Endothelial cell of umbilical vein (primary cell): ENCODE measurements around the gene ARHGEF26. TPM values are rescaled to one million over a fixed set of nuclear protein-coding genes. Genes with fewer than 3 reads are reported as not detected.

Experiments
- BruUV-seq: library from RNA; stranded (reverse); fragments of 400-500 nt; replicated peaks from 2 replicates; lab custom pipeline; 2021; lab: Mats Ljungman, UMichigan
- CTCF ChIA-PET: fragments of 300-600, 350-600 bp; sonication (Branson Sonifier 250); formaldehyde crosslinking; loops from one replicate; lab custom pipeline; 2021; ENCODE audit warnings: antibody characterized with exemption, inconsistent platforms; lab: Charles Lee
- POLR2A ChIA-PET: fragments of 300-600, 350-600 bp; sonication (Branson Sonifier 250); formaldehyde crosslinking; loops from one replicate; lab custom pipeline; 2021; ENCODE audit warnings: antibody characterized with exemption, inconsistent platforms; lab: Charles Lee
- DNase-seq: peaks from one replicate; pipeline ENCODE4 v3.0.0-alpha.2; 2011; ENCODE audit warnings: low read depth, low spot score
- FAIRE-seq: peaks from 2 replicates; lab custom pipeline; 2011; peaks lifted over from hg19 to GRCh38; lab: Jason Lieb, UNC
- H2AFZ ChIP-seq: 2 replicates; pipeline ENCODE4 v1.6.0; 2012; ENCODE audit warnings: low read depth, low read length, control low read depth, inconsistent platforms
- H3K27ac ChIP-seq: 2 replicates; pipeline ENCODE4 v1.5.1; 2011; ENCODE audit warnings: low read depth, mild to moderate bottlenecking, control low read depth, low read length, moderate library complexity; ENCODE audit not compliant: insufficient read depth
- H3K27me3 ChIP-seq, 2 experiments: 2 replicates each; pipeline versions ENCODE4 v1.6.0 to v1.6.1; 2011; ENCODE audit warnings: low read length in 2 of 2, mixed read lengths in 1 of 2; ENCODE audit not compliant: control insufficient read depth in 2 of 2, insufficient read depth in 2 of 2
- H3K36me3 ChIP-seq, 2 experiments: 2 replicates in 1 of 2; 3 replicates in 1 of 2; pipeline ENCODE4 v1.5.1; 2011; ENCODE audit warnings: low read length in 2 of 2, mild to moderate bottlenecking in 1 of 2, moderate library complexity in 1 of 2; ENCODE audit not compliant: control insufficient read depth in 2 of 2, insufficient read depth in 2 of 2; ENCODE audit errors: extremely low read depth in 1 of 2
- H3K4me1 ChIP-seq: 3 replicates; pipeline ENCODE4 v1.5.1; 2011; ENCODE audit warnings: mild to moderate bottlenecking, low read length; ENCODE audit not compliant: control insufficient read depth, insufficient read depth; ENCODE audit errors: extremely low read depth
- H3K4me2 ChIP-seq: 2 replicates; pipeline ENCODE4 v1.6.1; 2011; ENCODE audit warnings: low read length, control low read depth, mixed read lengths; ENCODE audit not compliant: insufficient read depth
- H3K4me3 ChIP-seq, 3 experiments: fragments of 200-600 bp in 1 of 3; sonication (generic), shearing (Covaris generic) in 1 of 3; replicated peaks in 1 of 3; 2 replicates each; pipeline ENCODE4 v1.5.1; 2011 to 2016; ENCODE audit warnings: control low read depth in 3 of 3, low read length in 3 of 3, mild to moderate bottlenecking in 2 of 3, inconsistent platforms in 1 of 3, low read depth in 1 of 3, moderate library complexity in 1 of 3; ENCODE audit not compliant: insufficient read depth in 1 of 3
- H3K79me2 ChIP-seq: 2 replicates; pipeline ENCODE4 v1.6.0; 2012; ENCODE audit warnings: low read length, inconsistent platforms; ENCODE audit not compliant: control insufficient read depth, insufficient read depth
- H3K9ac ChIP-seq: replicated peaks from 2 replicates; pipeline ENCODE3; 2011; ENCODE audit warnings: low read length, control low read depth; ENCODE audit not compliant: insufficient read depth; ENCODE audit errors: extremely low read depth
- H3K9me1 ChIP-seq: replicated peaks from 3 replicates; pipeline ENCODE4 v1.6.0; 2011; ENCODE audit warnings: mild to moderate bottlenecking, low read length; ENCODE audit not compliant: control insufficient read depth, insufficient read depth; ENCODE audit errors: extremely low read depth
- H3K9me3 ChIP-seq: replicated peaks from 2 replicates; pipeline ENCODE4 v1.5.1; 2012; ENCODE audit warnings: low read length, inconsistent platforms; ENCODE audit not compliant: control insufficient read depth, insufficient read depth
- H4K20me1 ChIP-seq: replicated peaks from 2 replicates; pipeline ENCODE3; 2011; ENCODE audit warnings: mild to moderate bottlenecking, low read length; ENCODE audit not compliant: control insufficient read depth, insufficient read depth; ENCODE audit errors: extremely low read depth
- CTCF ChIP-seq, 2 donors: IDR thresholded peaks; 1 replicate in 1 of 2; 2 replicates in 1 of 2; pipeline ENCODE4 v1.5.1; 2011; ENCODE audit warnings: low read length in 2 of 2, mild to moderate bottlenecking in 2 of 2, moderate library complexity in 2 of 2, control low read depth in 1 of 2, inconsistent platforms in 1 of 2, low read depth in 1 of 2; ENCODE audit not compliant: insufficient read depth in 1 of 2; ENCODE audit errors: extremely low read depth in 1 of 2
- EZH2 ChIP-seq: IDR thresholded peaks from 2 replicates; pipeline ENCODE4 v1.6.1; 2012; ENCODE audit warnings: borderline replicate concordance, low read depth, mild to moderate bottlenecking, moderate library complexity, low read length, inconsistent platforms; ENCODE audit not compliant: severe bottlenecking
- FOS ChIP-seq: IDR thresholded peaks from 2 replicates; pipeline ENCODE4 v1.6.1; 2011; ENCODE audit warnings: mild to moderate bottlenecking, low read length, moderate library complexity, borderline replicate concordance; ENCODE audit not compliant: insufficient read depth
- GATA2 ChIP-seq: IDR thresholded peaks from 2 replicates; pipeline ENCODE4 v1.7.0; 2011; ENCODE audit warnings: low read depth, mild to moderate bottlenecking, moderate library complexity, mixed read lengths, low read length; ENCODE audit not compliant: insufficient read length, insufficient read depth
- JUN ChIP-seq: IDR thresholded peaks from 2 replicates; pipeline ENCODE4 v1.6.1; 2011; ENCODE audit warnings: borderline replicate concordance, low read depth; ENCODE audit not compliant: insufficient read length, insufficient read depth
- MAX ChIP-seq: IDR thresholded peaks from 2 replicates; pipeline ENCODE4 v1.6.1; 2011; ENCODE audit not compliant: insufficient read depth, insufficient read length
- MYC ChIP-seq: IDR thresholded peaks from one replicate; pipeline ENCODE4 v1.6.1; 2011; ENCODE audit warnings: mild to moderate bottlenecking, low read depth, low read length
- POLR2A ChIP-seq: IDR thresholded peaks from 2 replicates; pipeline ENCODE4 v1.6.1; 2012; ENCODE audit warnings: low read depth, mild to moderate bottlenecking, control low read depth, low read length
- POLR2AphosphoS5 ChIP-seq: IDR thresholded peaks from 2 replicates; pipeline ENCODE4 v1.6.1; 2012; ENCODE audit warnings: low read depth, mild to moderate bottlenecking, control low read depth, low read length, moderate library complexity; ENCODE audit not compliant: insufficient read depth
- dilution Hi-C: fragments of 300-500 bp; cut with MboI; formaldehyde crosslinking; loops from one replicate; pipeline ENCODE4 v1.15.0; 2019; ENCODE audit warnings: low sequenced_read_pairs; ENCODE audit not compliant: extremely low pct_ligation_motif_present
- intact Hi-C: fragments of 100-400 bp; cut with micrococcal nuclease; formaldehyde crosslinking; loops from one replicate; pipeline ENCODE4 v1.10.0; 2022
- polyA plus RNA-seq, 4 experiments: library from polyadenylated mRNA; depleted of rRNA in 3 of 4; stranded (reverse) in 3 of 4; unstranded in 1 of 4; fragments of >200 nt; gene quantifications; 2 replicates each; pipeline versions ENCODE4 v1.2.1 to v1.2.3, GENCODE V29; 2011 to 2012; ENCODE audit warnings: missing spikeins in 1 of 4
- total RNA-seq: library from RNA; stranded (reverse); gene quantifications from 2 replicates; pipeline ENCODE4 v1.2.3, GENCODE V29; 2021

Gene ARHGEF26
- total and polyA plus RNA-seq, 2 donors (not counting 3 experiments of a cell fraction or from before 2014, with no cell fraction given), result 0.57 to 2.9 TPM

- Histone ChIP-seq H3K9ac (no peak overlapping the region), H3K79me2 (no peaks in the 10 kb centered on the region), H3K9me1 (no peaks in the 10 kb centered on the region), H3K4me2 (no peak overlapping the region), H3K27ac (no peak overlapping the region), H4K20me1 (no peaks in the 10 kb centered on the region), H3K27me3 (peaks cover 2 to 9% of the 10 kb centered on the region in 2 experiments), H3K9me3 (no peaks in the 10 kb centered on the region), H2AFZ (no peak overlapping the region), H3K4me1 (no peaks in the 10 kb centered on the region), H3K4me3 (no peak overlapping the region), H3K36me3 (no peaks in the 10 kb centered on the region)
- BruUV-seq, result no TSS peak
- DNase-seq (no peak), FAIRE-seq (peak; percentile 49)
- ChIA-PET POLR2A (no interaction called here), CTCF (interaction anchor here (0.8 to 2.4 kb wide), 4 partner anchors 9 to 136 kb away, joined by 3 to 10 read pairs (median 6); no protein-coding TSS in a partner anchor)
- intact Hi-C loops (no loop called here), dilution Hi-C loops (no loop called here)
- no peak for TF ChIP-seq EZH2
- no peak for TF ChIP-seq MYC
- no peak for TF ChIP-seq POLR2AphosphoS5
- no peak for TF ChIP-seq CTCF (IDR thresholded peaks at IDR 0.05; ENCODE audit: extremely low read depth in 1 of 2, insufficient read depth in 1 of 2, low read depth in 1 of 2, low read length in 2 of 2)
- TF ChIP-seq JUN, result no peak
- no peak for TF ChIP-seq MAX
- no peak for TF ChIP-seq POLR2A
- TF ChIP-seq GATA2, result no peak
- no peak for TF ChIP-seq FOS
Observed at GRCh38 chr3:154112146-154112852, 8.9 kb upstream of the ARHGEF26 start.
